ENCODE results near the gene PDXK.

The PDXK gene

GRCh38 chr21:43733060-43733459, 14.1 kb downstream of the PDXK start:
- Histone ChIP-seq H3K27ac (ENCODE audit: insufficient read depth in 1 of 2, low read depth in 1 of 2, low read length in 2 of 2, poor library complexity in 1 of 2, severe bottlenecking in 2 of 2) (no peak overlapping the region), H3K4me1 (ENCODE audit: control extremely low read depth in 1 of 4, control insufficient read depth in 4 of 4, insufficient read depth in 4 of 4, low read length in 3 of 4) (peaks cover 0 to 37% (median 14%) of the 10 kb centered on the region in 4 experiments), H3K9me3 (ENCODE audit: control extremely low read depth in 1 of 5, control insufficient read depth in 4 of 5, insufficient read depth in 2 of 5, low read depth in 1 of 5, low read length in 4 of 5) (no peaks in the 10 kb centered on the region), H3K27me3 (replicated peaks in 2 of 5; ENCODE audit: control insufficient read depth in 4 of 5, insufficient read depth in 5 of 5, low read length in 4 of 5) (no peaks in the 10 kb centered on the region), H3K36me3 (ENCODE audit: control insufficient read depth in 4 of 4, insufficient read depth in 4 of 4, low read length in 3 of 4) (peaks cover 0 to 38% (median 3%) of the 10 kb centered on the region in 4 experiments), H3K4me3 (ENCODE audit: control insufficient read depth in 1 of 7, extremely low read depth in 1 of 7, insufficient read depth in 4 of 7, low read depth in 2 of 7, low read length in 6 of 7) (no peak overlapping the region)
- no CpG with 5 or more reads among the region's 10 CpGs for WGBS (ENCODE audit: insufficient coverage)
- ChIA-PET CTCF (interaction anchor here (0.8 kb wide), 1 partner anchor 26 kb away, joined by 3 read pairs; no protein-coding TSS in a partner anchor), POLR2A (interaction anchor here (0.6 kb wide), 1 partner anchor 97 kb away, joined by 3 read pairs; no protein-coding TSS in a partner anchor)
- no peak for DNase-seq

GRCh38 chr21:43733529-43734071, 14.7 kb downstream of the PDXK start:
- H3K9me3 ChIP-seq (ENCODE audit: control extremely low read depth in 1 of 5, control insufficient read depth in 4 of 5, insufficient read depth in 2 of 5, low read depth in 1 of 5, low read length in 4 of 5): no peaks in the 10 kb centered on the region
- H3K4me3 ChIP-seq (ENCODE audit: control insufficient read depth in 1 of 7, extremely low read depth in 1 of 7, insufficient read depth in 4 of 7, low read depth in 2 of 7, low read length in 6 of 7): no peak overlapping the region
- peaks cover 0 to 32% (median 8%) of the 10 kb centered on the region in 4 experiments for H3K4me1 ChIP-seq (ENCODE audit: control extremely low read depth in 1 of 4, control insufficient read depth in 4 of 4, insufficient read depth in 4 of 4, low read length in 3 of 4)
- ChIA-PET CTCF (no interaction called here), POLR2A (interaction anchor here (0.5 kb wide), 1 partner anchor 225 kb away, joined by 5 read pairs; no protein-coding TSS in a partner anchor)
- 92% methylated on average over 11 of the region's 15 CpGs for WGBS (ENCODE audit: insufficient coverage)
- DNase-seq: no peak
- H3K27me3 ChIP-seq (replicated peaks in 2 of 5; ENCODE audit: control insufficient read depth in 4 of 5, insufficient read depth in 5 of 5, low read length in 4 of 5): no peaks in the 10 kb centered on the region
- no peak overlapping the region for H3K27ac ChIP-seq (ENCODE audit: insufficient read depth in 1 of 2, low read depth in 1 of 2, low read length in 2 of 2, poor library complexity in 1 of 2, severe bottlenecking in 2 of 2)
- H3K36me3 ChIP-seq (ENCODE audit: control insufficient read depth in 4 of 4, insufficient read depth in 4 of 4, low read length in 3 of 4): peaks cover 0 to 41% (median 3%) of the 10 kb centered on the region in 4 experiments

- H3K27me3 ChIP-seq (replicated peaks in 2 of 5; ENCODE audit: control insufficient read depth in 4 of 5, insufficient read depth in 5 of 5, low read length in 4 of 5): no peaks in the 10 kb centered on the region
- no peak overlapping the region for H3K4me3 ChIP-seq (ENCODE audit: control insufficient read depth in 1 of 7, extremely low read depth in 1 of 7, insufficient read depth in 4 of 7, low read depth in 2 of 7, low read length in 6 of 7)
- no peak for DNase-seq
- POLR2A ChIA-PET: interaction anchor here (0.5 kb wide), 1 partner anchor 225 kb away, joined by 5 read pairs; no protein-coding TSS in a partner anchor
- CTCF ChIA-PET: no interaction called here
- no peaks in the 10 kb centered on the region for H3K9me3 ChIP-seq (ENCODE audit: control extremely low read depth in 1 of 5, control insufficient read depth in 4 of 5, insufficient read depth in 2 of 5, low read depth in 1 of 5, low read length in 4 of 5)
- H3K36me3 ChIP-seq (ENCODE audit: control insufficient read depth in 4 of 4, insufficient read depth in 4 of 4, low read length in 3 of 4): peaks cover 0 to 41% (median 3%) of the 10 kb centered on the region in 4 experiments
- H3K27ac ChIP-seq (ENCODE audit: insufficient read depth in 1 of 2, low read depth in 1 of 2, low read length in 2 of 2, poor library complexity in 1 of 2, severe bottlenecking in 2 of 2): no peak overlapping the region
- 94% methylated on average over 21 of the region's 25 CpGs for WGBS (ENCODE audit: insufficient coverage)
- peaks cover 0 to 28% (median 3%) of the 10 kb centered on the region in 4 experiments for H3K4me1 ChIP-seq (ENCODE audit: control extremely low read depth in 1 of 4, control insufficient read depth in 4 of 4, insufficient read depth in 4 of 4, low read length in 3 of 4)
Measured at GRCh38 chr21:43734131-43734927, 15.4 kb downstream of the PDXK start.

- Histone ChIP-seq H3K36me3 (ENCODE audit: control insufficient read depth in 4 of 4, insufficient read depth in 4 of 4, low read length in 3 of 4) (peaks cover 0 to 41% (median 3%) of the 10 kb centered on the region in 4 experiments), H3K4me3 (ENCODE audit: control insufficient read depth in 1 of 7, extremely low read depth in 1 of 7, insufficient read depth in 4 of 7, low read depth in 2 of 7, low read length in 6 of 7) (no peak overlapping the region), H3K27me3 (replicated peaks in 2 of 5; ENCODE audit: control insufficient read depth in 4 of 5, insufficient read depth in 5 of 5, low read length in 4 of 5) (no peaks in the 10 kb centered on the region), H3K27ac (ENCODE audit: insufficient read depth in 1 of 2, low read depth in 1 of 2, low read length in 2 of 2, poor library complexity in 1 of 2, severe bottlenecking in 2 of 2) (no peak overlapping the region), H3K9me3 (ENCODE audit: control extremely low read depth in 1 of 5, control insufficient read depth in 4 of 5, insufficient read depth in 2 of 5, low read depth in 1 of 5, low read length in 4 of 5) (no peaks in the 10 kb centered on the region), H3K4me1 (ENCODE audit: control extremely low read depth in 1 of 4, control insufficient read depth in 4 of 4, insufficient read depth in 4 of 4, low read length in 3 of 4) (peaks cover 0 to 28% (median 3%) of the 10 kb centered on the region in 4 experiments)
- POLR2A ChIA-PET: no interaction called here
- CTCF ChIA-PET: no interaction called here
- WGBS (ENCODE audit: insufficient coverage): 81% methylated on average over 4 of the region's 9 CpGs
- DNase-seq: no peak
Measured at GRCh38 chr21:43734928-43735229, 15.9 kb downstream of the PDXK start.

- Histone ChIP-seq H3K36me3 (ENCODE audit: control insufficient read depth in 4 of 4, insufficient read depth in 4 of 4, low read length in 3 of 4) (peaks cover 0 to 41% (median 3%) of the 10 kb centered on the region in 4 experiments), H3K27me3 (replicated peaks in 2 of 5; ENCODE audit: control insufficient read depth in 4 of 5, insufficient read depth in 5 of 5, low read length in 4 of 5) (no peaks in the 10 kb centered on the region), H3K9me3 (ENCODE audit: control extremely low read depth in 1 of 5, control insufficient read depth in 4 of 5, insufficient read depth in 2 of 5, low read depth in 1 of 5, low read length in 4 of 5) (no peaks in the 10 kb centered on the region), H3K4me1 (ENCODE audit: control extremely low read depth in 1 of 4, control insufficient read depth in 4 of 4, insufficient read depth in 4 of 4, low read length in 3 of 4) (peaks cover 0 to 29% (median 6%) of the 10 kb centered on the region in 4 experiments), H3K27ac (ENCODE audit: insufficient read depth in 1 of 2, low read depth in 1 of 2, low read length in 2 of 2, poor library complexity in 1 of 2, severe bottlenecking in 2 of 2) (no peak overlapping the region), H3K4me3 (ENCODE audit: control insufficient read depth in 1 of 7, extremely low read depth in 1 of 7, insufficient read depth in 4 of 7, low read depth in 2 of 7, low read length in 6 of 7) (no peak overlapping the region)
- CTCF ChIA-PET: no interaction called here
- POLR2A ChIA-PET: interaction anchor here (0.6 kb wide), 1 partner anchor 11 kb away, joined by 4 read pairs; no protein-coding TSS in a partner anchor
- no peak for DNase-seq
- 96% methylated on average over 19 of the region's 22 CpGs for WGBS (ENCODE audit: insufficient coverage)
Measured at GRCh38 chr21:43735236-43736091, 16.5 kb downstream of the PDXK start.

- Histone ChIP-seq H3K27ac (ENCODE audit: insufficient read depth in 1 of 2, low read depth in 1 of 2, low read length in 2 of 2, poor library complexity in 1 of 2, severe bottlenecking in 2 of 2) (no peak overlapping the region), H3K36me3 (ENCODE audit: control insufficient read depth in 4 of 4, insufficient read depth in 4 of 4, low read length in 3 of 4) (peaks cover 0 to 41% (median 3%) of the 10 kb centered on the region in 4 experiments), H3K27me3 (replicated peaks in 2 of 5; ENCODE audit: control insufficient read depth in 4 of 5, insufficient read depth in 5 of 5, low read length in 4 of 5) (no peaks in the 10 kb centered on the region), H3K4me1 (ENCODE audit: control extremely low read depth in 1 of 4, control insufficient read depth in 4 of 4, insufficient read depth in 4 of 4, low read length in 3 of 4) (peaks cover 0 to 29% (median 7%) of the 10 kb centered on the region in 4 experiments), H3K4me3 (ENCODE audit: control insufficient read depth in 1 of 7, extremely low read depth in 1 of 7, insufficient read depth in 4 of 7, low read depth in 2 of 7, low read length in 6 of 7) (no peak overlapping the region), H3K9me3 (ENCODE audit: control extremely low read depth in 1 of 5, control insufficient read depth in 4 of 5, insufficient read depth in 2 of 5, low read depth in 1 of 5, low read length in 4 of 5) (no peaks in the 10 kb centered on the region)
- POLR2A ChIA-PET: no interaction called here
- CTCF ChIA-PET: no interaction called here
- 97% methylated on average over 23 of the region's 25 CpGs for WGBS (ENCODE audit: insufficient coverage)
- DNase-seq: no peak
Measured at GRCh38 chr21:43736224-43736883, 17.4 kb downstream of the PDXK start.

Measured in common myeloid progenitor, CD34-positive (primary cell).